Mesendoderm (in vitro differentiated cells): ENCODE results near the gene MAP3K20.

Source experiments
- DNase-seq: peaks from one replicate; pipeline ENCODE4 v3.0.0; 2013
- H2AK5ac ChIP-seq: 2 replicates; pipeline ENCODE4 v1.6.1; 2013; ENCODE audit warnings: low read length, inconsistent platforms
- H2BK120ac ChIP-seq: 2 replicates; pipeline ENCODE4 v1.6.1; 2013; ENCODE audit warnings: low read depth, mild to moderate bottlenecking, low read length, moderate library complexity, mixed read lengths
- H2BK15ac ChIP-seq: replicated peaks from 2 replicates; pipeline ENCODE4 v1.6.1; 2013; ENCODE audit warnings: low read depth, mild to moderate bottlenecking, moderate library complexity
- H2BK5ac ChIP-seq: 2 replicates; pipeline ENCODE4 v1.6.1; 2013; ENCODE audit warnings: low read length, inconsistent platforms
- H3K18ac ChIP-seq: 2 replicates; pipeline ENCODE4 v1.6.1; 2013; ENCODE audit warnings: mild to moderate bottlenecking, low read length, mixed read lengths
- H3K23ac ChIP-seq: one replicate; pipeline ENCODE4 v1.6.1; 2013; ENCODE audit warnings: low read length
- H3K27ac ChIP-seq: 2 replicates; pipeline ENCODE4 v1.5.1; 2013; ENCODE audit warnings: low read depth, mild to moderate bottlenecking, inconsistent platforms, low read length, moderate library complexity
- H3K27me3 ChIP-seq: 2 replicates; pipeline ENCODE4 v1.6.1; 2013; ENCODE audit warnings: low read length, control low read depth, mild to moderate bottlenecking, inconsistent platforms; ENCODE audit not compliant: insufficient read depth, poor library complexity
- H3K36me3 ChIP-seq: 2 replicates; pipeline ENCODE4 v1.6.1; 2013; ENCODE audit warnings: low read length, inconsistent platforms; ENCODE audit not compliant: control insufficient read depth, insufficient read depth
- H3K4ac ChIP-seq: one replicate; pipeline ENCODE4 v1.6.1; 2013; ENCODE audit warnings: low read depth, mild to moderate bottlenecking, low read length, moderate library complexity
- H3K4me1 ChIP-seq: 2 replicates; pipeline ENCODE4 v1.6.1; 2013; ENCODE audit warnings: low read depth, low read length, inconsistent platforms; ENCODE audit not compliant: control insufficient read depth
- H3K4me2 ChIP-seq: 2 replicates; pipeline ENCODE4 v1.6.1; 2013; ENCODE audit warnings: low read length
- H3K4me3 ChIP-seq: 2 replicates; pipeline ENCODE4 v1.5.1; 2013; ENCODE audit warnings: mild to moderate bottlenecking, low read length
- H3K56ac ChIP-seq: one replicate; pipeline ENCODE4 v1.6.1; 2013; ENCODE audit warnings: low read length
- H3K79me1 ChIP-seq: 2 replicates; pipeline ENCODE4 v1.6.1; 2013; ENCODE audit warnings: low read length, inconsistent platforms
- H3K79me2 ChIP-seq: 2 replicates; pipeline ENCODE4 v1.6.1; 2013; ENCODE audit warnings: mild to moderate bottlenecking, low read length; ENCODE audit not compliant: control insufficient read depth, insufficient read depth
- H3K9ac ChIP-seq: 2 replicates; pipeline ENCODE4 v1.6.1; 2013; ENCODE audit warnings: low read length, inconsistent platforms
- H4K5ac ChIP-seq: one replicate; pipeline ENCODE4 v1.6.1; 2013; ENCODE audit warnings: low read length
- H4K8ac ChIP-seq: one replicate; pipeline ENCODE4 v1.6.1; 2013; ENCODE audit warnings: low read depth, mild to moderate bottlenecking, control low read depth, low read length, moderate library complexity
- WGBS: extraction: QIAGEN DNeasy Blood & Tissue Kit; methylation state at CpG from one replicate; pipeline ENCODE4 v1.1.7; 2013; ENCODE audit warnings: low lambda C conversion rate, missing lambda C conversion rate; ENCODE audit not compliant: insufficient coverage; ENCODE audit errors: extremely low coverage; 5-methylcytosine and 5-hydroxymethylcytosine counted together

Gene MAP3K20

GRCh38 chr2:173238831-173239230 lies 163.2 kb downstream of the MAP3K20 start:
- no CpG with 5 or more reads among the region's 3 CpGs for WGBS
- H3K4ac ChIP-seq: no peak overlapping the region
- H4K5ac ChIP-seq: no peak overlapping the region
- H4K8ac ChIP-seq: no peak overlapping the region
- no peak overlapping the region for H3K56ac ChIP-seq
- H3K27ac ChIP-seq: no peak overlapping the region
- H3K4me1 ChIP-seq: no peaks in the 10 kb centered on the region
- H3K4me3 ChIP-seq: no peak overlapping the region
- H3K18ac ChIP-seq: no peak overlapping the region
- no peak overlapping the region for H2AK5ac ChIP-seq
- H3K79me2 ChIP-seq: no peaks in the 10 kb centered on the region
- H2BK5ac ChIP-seq: no peak overlapping the region
- no peak overlapping the region for H2BK15ac ChIP-seq
- no peaks in the 10 kb centered on the region for H3K79me1 ChIP-seq
- DNase-seq: no peak
- H3K36me3 ChIP-seq: no peaks in the 10 kb centered on the region
- no peak overlapping the region for H3K4me2 ChIP-seq
- no peaks in the 10 kb centered on the region for H3K27me3 ChIP-seq
- no peak overlapping the region for H3K23ac ChIP-seq
- H3K9ac ChIP-seq: no peak overlapping the region
- no peak overlapping the region for H2BK120ac ChIP-seq

GRCh38 chr2:173239644-173240043 lies 164.0 kb downstream of the MAP3K20 start:
- H3K27ac ChIP-seq: no peak overlapping the region
- no peak overlapping the region for H3K4ac ChIP-seq
- no CpG with 5 or more reads among the region's 2 CpGs for WGBS

GRCh38 chr2:173240083-173240482 lies 164.4 kb downstream of the MAP3K20 start:
- Histone ChIP-seq H3K27ac (no peak overlapping the region), H2AK5ac (no peak overlapping the region), H4K8ac (no peak overlapping the region), H3K4me3 (no peak overlapping the region), H2BK5ac (no peak overlapping the region), H3K36me3 (no peaks in the 10 kb centered on the region), H4K5ac (no peak overlapping the region), H3K79me1 (no peaks in the 10 kb centered on the region), H3K23ac (no peak overlapping the region), H2BK15ac (no peak overlapping the region), H3K27me3 (no peaks in the 10 kb centered on the region), H3K9ac (no peak overlapping the region), H3K4me1 (no peaks in the 10 kb centered on the region), H2BK120ac (no peak overlapping the region), H3K4me2 (no peak overlapping the region), H3K79me2 (no peaks in the 10 kb centered on the region), H3K56ac (no peak overlapping the region), H3K18ac (no peak overlapping the region), H3K4ac (no peak overlapping the region)
- no CpG with 5 or more reads among the region's 2 CpGs for WGBS
- no peak for DNase-seq

More at GRCh38 chr2:173239644-173240043, 164.0 kb downstream of the MAP3K20 start:
- Histone ChIP-seq H2AK5ac (no peak overlapping the region), H4K8ac (no peak overlapping the region), H3K18ac (no peak overlapping the region), H3K4me1 (no peaks in the 10 kb centered on the region), H3K23ac (no peak overlapping the region), H3K4me3 (no peak overlapping the region), H3K9ac (no peak overlapping the region), H3K4me2 (no peak overlapping the region), H3K56ac (no peak overlapping the region), H2BK5ac (no peak overlapping the region), H3K27me3 (no peaks in the 10 kb centered on the region), H3K79me2 (no peaks in the 10 kb centered on the region), H2BK15ac (no peak overlapping the region), H3K79me1 (no peaks in the 10 kb centered on the region), H3K36me3 (no peaks in the 10 kb centered on the region), H4K5ac (no peak overlapping the region), H2BK120ac (no peak overlapping the region)
- no peak for DNase-seq

GRCh38 chr2:173241643-173242042 lies 166.0 kb downstream of the MAP3K20 start:
- no peak overlapping the region for H3K56ac ChIP-seq
- no peak overlapping the region for H4K5ac ChIP-seq
- H3K18ac ChIP-seq: no peak overlapping the region
- no peak overlapping the region for H3K4me2 ChIP-seq
- no peaks in the 10 kb centered on the region for H3K79me1 ChIP-seq
- no peaks in the 10 kb centered on the region for H3K27me3 ChIP-seq
- no peaks in the 10 kb centered on the region for H3K79me2 ChIP-seq
- no peak overlapping the region for H3K9ac ChIP-seq
- DNase-seq: no peak
- WGBS: no CpG with 5 or more reads among the region's 1 CpG
- no peaks in the 10 kb centered on the region for H3K36me3 ChIP-seq
- no peak overlapping the region for H2BK5ac ChIP-seq
- H3K23ac ChIP-seq: no peak overlapping the region
- no peak overlapping the region for H2AK5ac ChIP-seq
- no peaks in the 10 kb centered on the region for H3K4me1 ChIP-seq
- no peak overlapping the region for H3K4ac ChIP-seq
- no peak overlapping the region for H4K8ac ChIP-seq
- no peak overlapping the region for H3K27ac ChIP-seq
- no peak overlapping the region for H2BK120ac ChIP-seq
- H2BK15ac ChIP-seq: no peak overlapping the region
- H3K4me3 ChIP-seq: no peak overlapping the region

- Histone ChIP-seq H4K5ac (no peak overlapping the region), H2BK15ac (no peak overlapping the region), H4K8ac (no peak overlapping the region), H3K4me3 (no peak overlapping the region), H2BK5ac (no peak overlapping the region), H3K79me2 (no peaks in the 10 kb centered on the region), H3K9ac (no peak overlapping the region), H2AK5ac (no peak overlapping the region), H3K56ac (no peak overlapping the region), H3K27me3 (no peaks in the 10 kb centered on the region), H3K27ac (no peak overlapping the region), H3K4me1 (no peaks in the 10 kb centered on the region), H3K36me3 (no peaks in the 10 kb centered on the region), H3K79me1 (no peaks in the 10 kb centered on the region), H3K18ac (no peak overlapping the region), H3K4me2 (no peak overlapping the region), H3K23ac (no peak overlapping the region), H2BK120ac (no peak overlapping the region), H3K4ac (no peak overlapping the region)
- DNase-seq: no peak
- WGBS: no CpG with 5 or more reads among the region's 2 CpGs
Observed at GRCh38 chr2:173247156-173247555, 171.5 kb downstream of the MAP3K20 start.

GRCh38 chr2:173248381-173248780 lies 172.7 kb downstream of the MAP3K20 start:
- no peak overlapping the region for H3K4me3 ChIP-seq
- no peak overlapping the region for H2BK120ac ChIP-seq
- H3K36me3 ChIP-seq: no peaks in the 10 kb centered on the region
- H3K79me1 ChIP-seq: no peaks in the 10 kb centered on the region
- H3K56ac ChIP-seq: no peak overlapping the region
- no peak overlapping the region for H2AK5ac ChIP-seq
- H3K9ac ChIP-seq: no peak overlapping the region
- no peak for DNase-seq
- no peak overlapping the region for H3K27ac ChIP-seq
- H3K79me2 ChIP-seq: no peaks in the 10 kb centered on the region
- H2BK15ac ChIP-seq: no peak overlapping the region
- H3K23ac ChIP-seq: no peak overlapping the region
- no peak overlapping the region for H3K18ac ChIP-seq
- no peak overlapping the region for H4K8ac ChIP-seq
- H4K5ac ChIP-seq: no peak overlapping the region
- no peaks in the 10 kb centered on the region for H3K27me3 ChIP-seq
- no peak overlapping the region for H3K4ac ChIP-seq
- no peak overlapping the region for H3K4me2 ChIP-seq
- H2BK5ac ChIP-seq: no peak overlapping the region
- H3K4me1 ChIP-seq: no peaks in the 10 kb centered on the region
- no CpG with 5 or more reads among the region's 2 CpGs for WGBS
